ENCODE measurements around the gene RTL1. TPM values are rescaled to one million over a fixed set of nuclear protein-coding genes. Genes with fewer than 3 reads are reported as not detected.

Gene RTL1
- total RNA-seq, 1 experiment from 2014 or later, result not detected

GRCh38 chr14:100944052-100944451 lies 40.5 kb upstream of the RTL1 start:
- Histone ChIP-seq H3K4me1 (ENCODE audit: insufficient read depth, low read length) (no peaks in the 10 kb centered on the region), H3K27ac (ENCODE audit: insufficient read length, low read depth, low read length) (no peak overlapping the region), H2AFZ (ENCODE audit: low read length) (no peak overlapping the region), H3K23me2 (ENCODE audit: insufficient read length, low read depth, low read length, poor library complexity, severe bottlenecking) (no peaks in the 10 kb centered on the region), H2BK20ac (ENCODE audit: low read depth, low read length, poor library complexity, severe bottlenecking) (no peak overlapping the region), H3K14ac (ENCODE audit: insufficient read depth, low read length) (no peak overlapping the region), H3K56ac (ENCODE audit: insufficient read length, low read depth, low read length) (no peak overlapping the region), H2BK5ac (ENCODE audit: insufficient read length, low read length) (no peak overlapping the region), H3K27me3 (ENCODE audit: insufficient read depth, low read length) (no peaks in the 10 kb centered on the region), H3K4ac (ENCODE audit: low read depth, low read length) (no peak overlapping the region), H3K9me3 (ENCODE audit: control insufficient read depth, low read depth, low read length) (no peaks in the 10 kb centered on the region), H3K4me2 (ENCODE audit: insufficient read depth, insufficient read length, low read length) (no peak overlapping the region), H4K5ac (ENCODE audit: insufficient read length, low read depth, low read length) (no peak overlapping the region), H3K18ac (ENCODE audit: insufficient read length, low read depth, low read length) (no peak overlapping the region), H4K8ac (replicated peaks; ENCODE audit: insufficient read length, low read depth, low read length) (no peak overlapping the region), H2BK15ac (ENCODE audit: low read depth, low read length) (no peak overlapping the region), H2BK120ac (ENCODE audit: low read depth, low read length, poor library complexity, severe bottlenecking) (no peak overlapping the region), H3K9ac (ENCODE audit: extremely low read depth, insufficient read length, low read length) (no peak overlapping the region), H3T11ph (ENCODE audit: low read length) (no peak overlapping the region), H2AK5ac (ENCODE audit: insufficient read length, low read length) (no peak overlapping the region), H3K79me1 (ENCODE audit: insufficient read depth, low read depth, low read length, poor library complexity, severe bottlenecking) (no peaks in the 10 kb centered on the region), H4K20me1 (ENCODE audit: control insufficient read depth, insufficient read depth, insufficient read length) (no peaks in the 10 kb centered on the region), H3K23ac (ENCODE audit: insufficient read length, low read depth, low read length) (no peak overlapping the region), H2BK12ac (ENCODE audit: insufficient read length, low read depth, low read length) (no peak overlapping the region), H3K79me2 (ENCODE audit: insufficient read depth, low read length) (no peaks in the 10 kb centered on the region), H4K91ac (ENCODE audit: insufficient read length, low read depth, low read length) (no peak overlapping the region)
- no peaks in the 10 kb centered on the region for H3K4me1 Mint-ChIP-seq
- no peak overlapping the region for H3K4me3 Mint-ChIP-seq
- no peak for DNase-seq
- H3K36me3 Mint-ChIP-seq (ENCODE audit: insufficient read depth in 1 of 3, low read depth in 3 of 3), result no peaks in the 10 kb centered on the region
- no CpG with 5 or more reads among the region's 2 CpGs for WGBS (ENCODE audit: extremely low coverage, insufficient read length, low lambda C conversion rate)
- H3K27me3 Mint-ChIP-seq (ENCODE audit: low read depth), result peaks cover 2% of the 10 kb centered on the region; the same call in 1 of the 2 replicates
- no peak overlapping the region for H3K27ac Mint-ChIP-seq
- no peaks in the 10 kb centered on the region for H3K9me3 Mint-ChIP-seq
- TF ChIP-seq CTCF (conservative IDR thresholded peaks at IDR 0.05), result no peak

Measured in H9 (cell line).